LNCaP clone FGC (cell line): Measurements from ENCODE around the gene CACNA1C.

Source experiments
- DNase-seq: peaks from one replicate; pipeline ENCODE4 v3.0.0-alpha.2; 2011; ENCODE audit warnings: low read depth
- H3K4me3 ChIP-seq: 2 replicates; pipeline ENCODE4 v1.5.1; 2011; ENCODE audit warnings: mild to moderate bottlenecking, low read depth, low read length, control low read depth
- TF ChIP-seq, protein P1 (sequence below): IDR thresholded peaks from 2 replicates; pipeline ENCODE4 v1.5.1; 2012; ENCODE audit warnings: mild to moderate bottlenecking; ENCODE audit not compliant: control insufficient read depth, insufficient read depth; ENCODE audit errors: extremely low read depth

CACNA1C gene

DNA sequence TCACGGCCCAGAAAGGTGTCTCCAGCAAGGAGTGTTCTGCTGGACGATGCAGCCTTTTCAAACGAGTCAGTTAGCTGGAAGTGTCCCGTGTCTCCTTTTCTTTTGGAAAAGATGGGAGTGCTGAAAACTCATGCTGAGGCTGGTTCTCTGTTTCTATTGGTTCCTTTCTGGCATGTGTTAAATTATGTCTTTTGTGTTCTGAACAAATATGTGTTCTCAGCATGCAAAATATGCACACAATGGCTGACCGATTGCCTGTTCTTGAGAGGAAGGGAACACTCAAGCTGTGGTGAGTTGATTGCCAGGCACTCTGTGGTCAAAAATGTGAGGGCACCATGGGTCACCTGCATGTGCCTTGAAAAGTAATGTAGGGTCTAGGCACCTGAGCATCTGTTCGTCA lies 181.3 kb downstream of the CACNA1C start:
- no peak overlapping the region for H3K4me3 ChIP-seq
- no peak for DNase-seq
- TF ChIP-seq, protein P1, sequence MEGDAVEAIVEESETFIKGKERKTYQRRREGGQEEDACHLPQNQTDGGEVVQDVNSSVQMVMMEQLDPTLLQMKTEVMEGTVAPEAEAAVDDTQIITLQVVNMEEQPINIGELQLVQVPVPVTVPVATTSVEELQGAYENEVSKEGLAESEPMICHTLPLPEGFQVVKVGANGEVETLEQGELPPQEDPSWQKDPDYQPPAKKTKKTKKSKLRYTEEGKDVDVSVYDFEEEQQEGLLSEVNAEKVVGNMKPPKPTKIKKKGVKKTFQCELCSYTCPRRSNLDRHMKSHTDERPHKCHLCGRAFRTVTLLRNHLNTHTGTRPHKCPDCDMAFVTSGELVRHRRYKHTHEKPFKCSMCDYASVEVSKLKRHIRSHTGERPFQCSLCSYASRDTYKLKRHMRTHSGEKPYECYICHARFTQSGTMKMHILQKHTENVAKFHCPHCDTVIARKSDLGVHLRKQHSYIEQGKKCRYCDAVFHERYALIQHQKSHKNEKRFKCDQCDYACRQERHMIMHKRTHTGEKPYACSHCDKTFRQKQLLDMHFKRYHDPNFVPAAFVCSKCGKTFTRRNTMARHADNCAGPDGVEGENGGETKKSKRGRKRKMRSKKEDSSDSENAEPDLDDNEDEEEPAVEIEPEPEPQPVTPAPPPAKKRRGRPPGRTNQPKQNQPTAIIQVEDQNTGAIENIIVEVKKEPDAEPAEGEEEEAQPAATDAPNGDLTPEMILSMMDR: no peak

DNA sequence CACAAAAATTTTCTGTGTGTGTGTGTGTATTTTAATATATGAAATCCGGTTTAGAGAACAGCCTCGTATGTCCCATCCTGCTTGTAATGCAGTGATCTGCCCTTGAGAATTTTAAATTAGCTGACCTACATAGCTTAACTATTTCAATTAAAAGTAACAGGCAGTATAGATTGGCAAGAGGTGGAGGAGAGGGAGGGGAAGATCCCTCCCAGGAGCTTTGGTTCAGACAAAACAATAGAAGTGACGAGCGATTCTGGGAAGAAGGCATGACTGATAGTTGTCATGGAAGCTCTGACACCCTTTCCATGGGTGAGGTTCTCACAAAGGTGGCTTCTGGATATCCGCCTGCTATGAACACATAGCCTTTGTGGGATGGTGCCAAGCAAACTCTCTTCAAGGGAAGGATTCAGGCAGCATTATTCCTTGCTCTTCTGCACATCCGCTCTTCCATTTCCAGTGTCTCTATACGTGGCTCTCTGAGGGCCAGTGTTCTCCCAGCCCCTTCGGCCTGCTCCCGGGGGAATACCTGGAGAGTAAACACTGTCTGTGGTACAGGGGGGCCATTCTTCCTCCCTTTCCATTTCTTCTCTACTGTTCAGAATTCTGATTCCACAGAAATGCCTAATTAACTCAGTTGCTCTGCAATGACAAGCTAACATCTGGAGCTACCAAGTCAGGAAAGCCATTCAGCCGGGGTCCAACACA lies 182.0 kb downstream of the CACNA1C start:
- no peak overlapping the region for H3K4me3 ChIP-seq
- TF ChIP-seq, protein P1: no peak
- no peak for DNase-seq

DNA sequence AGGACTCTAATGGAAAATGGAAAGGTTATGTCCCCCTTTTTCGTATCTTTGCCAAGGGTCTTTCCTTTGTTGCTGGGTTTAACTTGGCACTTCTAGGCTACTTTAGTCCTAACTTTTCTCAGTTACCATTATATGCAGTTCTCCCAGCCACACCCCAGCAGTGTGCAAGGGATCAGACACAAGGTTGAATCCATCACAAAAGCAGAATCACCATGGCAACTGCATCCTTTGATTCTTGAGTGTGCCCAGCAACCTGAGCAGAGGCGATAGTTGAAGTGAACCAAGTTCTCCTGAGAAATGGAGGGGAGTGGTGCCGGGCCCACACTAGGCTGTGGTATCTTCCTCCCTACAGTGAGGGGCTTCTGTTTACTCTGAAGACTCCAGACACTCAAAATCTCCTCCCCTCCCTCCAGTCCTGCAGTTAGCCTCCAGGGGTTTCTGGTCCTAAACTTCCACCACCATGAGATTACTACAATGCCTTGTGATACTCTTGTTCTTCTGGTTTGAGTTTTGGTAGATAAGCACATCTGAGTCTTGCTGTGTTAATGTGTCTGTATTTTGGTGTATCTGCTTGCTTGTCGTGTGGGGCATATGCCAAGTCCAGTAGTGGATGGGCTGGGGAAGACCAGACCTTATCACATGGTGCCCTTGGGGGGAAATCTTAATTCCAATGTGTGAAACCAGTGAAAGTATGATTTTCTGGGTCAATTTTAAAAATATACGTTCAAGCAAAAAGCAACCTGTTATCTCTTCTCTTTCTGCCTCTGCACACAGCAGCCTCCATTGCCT lies 183.9 kb downstream of the CACNA1C start:
- DNase-seq: no peak
- no peak overlapping the region for H3K4me3 ChIP-seq

DNA sequence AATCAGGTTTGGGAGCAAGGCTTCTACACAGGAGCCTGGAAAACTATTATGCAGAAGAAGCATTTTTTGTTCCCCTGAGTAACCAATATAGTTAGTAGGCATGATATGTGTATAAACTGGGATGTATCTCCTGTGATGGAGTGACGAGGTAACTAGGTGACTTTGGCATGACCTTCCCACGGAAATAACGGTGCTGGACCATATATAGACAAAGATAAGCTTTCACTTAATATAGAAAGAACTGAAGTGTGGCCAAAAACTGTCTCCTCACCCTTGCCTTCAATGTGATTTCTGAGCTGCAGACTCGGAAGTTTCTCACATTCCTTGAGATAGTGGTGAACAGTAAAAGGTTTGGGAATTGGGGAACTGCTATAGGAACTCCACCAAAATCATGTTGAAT lies 185.3 kb downstream of the CACNA1C start:
- DNase-seq: no peak

More for the DNA sequence above, 183.9 kb downstream of the CACNA1C start:
- TF ChIP-seq, protein P1: no peak

DNA sequence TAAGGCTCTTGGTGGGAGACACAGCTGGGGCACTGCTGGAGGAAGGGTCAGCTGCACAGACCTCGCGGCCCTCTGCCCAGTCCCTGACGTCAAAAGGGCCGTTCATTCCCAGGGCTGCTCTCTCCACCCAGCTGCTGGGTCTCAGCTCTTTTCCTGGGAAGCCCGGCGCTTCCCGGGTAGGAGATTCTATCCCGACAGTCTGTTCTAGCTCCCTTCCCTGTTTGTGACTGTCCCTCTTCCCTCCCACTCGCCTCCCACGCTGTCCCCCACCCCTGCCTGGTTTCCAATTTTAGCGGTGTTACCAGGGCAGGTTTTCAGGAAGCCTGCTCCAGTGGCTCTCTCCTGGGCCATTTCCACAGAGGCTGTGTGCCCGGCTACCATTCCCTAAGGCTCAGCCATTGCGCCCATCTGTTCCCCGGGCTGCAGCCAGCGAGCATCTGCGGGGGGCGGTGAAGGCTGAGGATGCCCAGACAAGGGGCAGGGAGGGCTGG lies 186.6 kb downstream of the CACNA1C start:
- TF ChIP-seq, protein P1: no peak
- DNase-seq: no peak
- no peak overlapping the region for H3K4me3 ChIP-seq

More for the DNA sequence above, 185.3 kb downstream of the CACNA1C start:
- TF ChIP-seq, protein P1: no peak
- H3K4me3 ChIP-seq: no peak overlapping the region

DNA sequence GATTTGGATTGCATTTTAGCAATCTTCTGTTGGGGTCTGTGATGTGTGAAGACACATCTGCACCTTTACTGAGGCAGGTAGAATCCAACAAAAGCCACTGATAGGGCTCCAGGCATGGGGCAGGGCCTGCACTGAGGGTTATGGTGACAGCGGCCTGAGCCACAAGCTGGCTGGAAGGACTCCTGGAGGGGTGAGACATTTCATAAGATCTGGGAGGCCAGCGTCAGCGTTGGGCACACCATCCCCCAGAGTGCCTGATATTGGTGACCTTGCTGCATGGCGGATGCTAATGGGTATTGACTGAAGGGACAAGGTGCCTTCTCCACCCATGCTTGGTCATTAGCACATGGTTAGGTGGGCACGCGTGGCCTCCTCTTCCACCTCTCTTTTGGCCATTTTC lies 187.6 kb downstream of the CACNA1C start:
- no peak for DNase-seq
- H3K4me3 ChIP-seq: no peak overlapping the region
- TF ChIP-seq, protein P1: no peak
